ENCODE results near the gene DZANK1.
A peak's percentile ranks its signal among the peaks of the same experiment; 100 is the strongest.
"Not testable (repeated sequence)": the region's sequence is repeated elsewhere in the genome, so short reads cannot be mapped to it uniquely, and the experiment has no call there.

Gene DZANK1

GRCh38 chr20:18466894-18467730 lies at the start of gene DZANK1, which contains the start of gene POLR3F:
Gene DZANK1 (minus strand): TSS chr20:18467030. CDS start chr20:18465358, 1,672 bp downstream.
Gene POLR3F (plus strand): TSS chr20:18467390. CDS start chr20:18467507, 117 bp downstream.
- DNase-seq = peak; percentile 73

- no peak for DNase-seq
These were observed 49.1 kb upstream of the DZANK1 start for GRCh38 chr20:18515973-18516372.

- no peak for DNase-seq
These were observed 47.3 kb upstream of the DZANK1 start for GRCh38 chr20:18514127-18514526.

- no peak for DNase-seq
These were observed 46.4 kb upstream of the DZANK1 start for GRCh38 chr20:18513208-18513607.

- DNase-seq = no peak
These were observed 44.7 kb upstream of the DZANK1 start for GRCh38 chr20:18511571-18511970.

- DNase-seq = peak; percentile 92
These were observed 40.7 kb upstream of the DZANK1 start, which contains the start of gene SEC23B for GRCh38 chr20:18507218-18508191. Gene SEC23B (plus strand): TSS chr20:18507940. CDS start chr20:18510836, 2,896 bp downstream.

- no peak for DNase-seq
These were observed 39.9 kb upstream of the DZANK1 start for GRCh38 chr20:18506744-18507143.

- DNase-seq = no peak
These were observed 37.7 kb upstream of the DZANK1 start for GRCh38 chr20:18504479-18505060.

GRCh38 chr20:18501672-18502071 lies 34.8 kb upstream of the DZANK1 start:
- not testable (repeated sequence) for DNase-seq

GRCh38 chr20:18497603-18498002 lies 30.8 kb upstream of the DZANK1 start:
- DNase-seq = no peak

GRCh38 chr20:18496740-18497592 lies 30.1 kb upstream of the DZANK1 start, which contains the start of gene RBBP9:
Gene RBBP9 (minus strand): TSS chr20:18497225. CDS start chr20:18497167, 58 bp downstream.
- no peak for DNase-seq

- DNase-seq = no peak
These were observed 29.2 kb upstream of the DZANK1 start for GRCh38 chr20:18496042-18496441.

- DNase-seq = no peak
These were observed 21.5 kb upstream of the DZANK1 start for GRCh38 chr20:18488301-18488700.

GRCh38 chr20:18481596-18481995 lies 14.8 kb upstream of the DZANK1 start:
- no peak for DNase-seq

GRCh38 chr20:18477821-18478220 lies 11.0 kb upstream of the DZANK1 start:
- DNase-seq = no peak

- no peak for DNase-seq
These were observed 10.4 kb upstream of the DZANK1 start for GRCh38 chr20:18477218-18477617.

GRCh38 chr20:18466574-18466893 lies 296 bp downstream of the DZANK1 start:
- DNase-seq = no peak

- no peak for DNase-seq
These were observed 1.2 kb downstream of the DZANK1 start for GRCh38 chr20:18465536-18466200.

GRCh38 chr20:18456600-18456999 lies 10.2 kb downstream of the DZANK1 start:
- DNase-seq = no peak

- no peak for DNase-seq
These were observed 22.9 kb downstream of the DZANK1 start for GRCh38 chr20:18443886-18444285.

GRCh38 chr20:18440403-18440802 lies 26.4 kb downstream of the DZANK1 start:
- DNase-seq = no peak

All from cortex of kidney (tissue), 1 donor.